Transverse colon (tissue), 3 donors: ENCODE results near the gene SDC3.

ENCODE experiments used
- CTCF ChIP-seq, 5 experiments: fragments of 200-600 bp in 3 of 5; fragments of 450-650 bp in 2 of 5; sonication (generic) in 3 of 5; IDR thresholded peaks; 1 replicate in 2 of 5; 2 replicates in 3 of 5; pipeline ENCODE4 v1.5.1; 2016 to 2017; ENCODE audit warnings: antibody characterized with exemption in 5 of 5, inconsistent platforms in 3 of 5, mild to moderate bottlenecking in 2 of 5, moderate library complexity in 1 of 5
- POLR2A ChIP-seq: fragments of 450-650 bp; IDR thresholded peaks from one replicate; pipeline ENCODE4 v1.6.1; 2016; ENCODE audit warnings: antibody characterized with exemption, mild to moderate bottlenecking, moderate library complexity

GRCh38 chr1:30916296-30916695, 7.7 kb upstream of the SDC3 start:
- no peak for TF ChIP-seq CTCF (IDR thresholded peaks at IDR 0.05)
- TF ChIP-seq POLR2A, result no peak
